ENCODE measurements around the gene TSPAN18.

GRCh38 chr11:44945666-44946065, 218.9 kb downstream of the TSPAN18 start:
- TF ChIP-seq, protein P1, sequence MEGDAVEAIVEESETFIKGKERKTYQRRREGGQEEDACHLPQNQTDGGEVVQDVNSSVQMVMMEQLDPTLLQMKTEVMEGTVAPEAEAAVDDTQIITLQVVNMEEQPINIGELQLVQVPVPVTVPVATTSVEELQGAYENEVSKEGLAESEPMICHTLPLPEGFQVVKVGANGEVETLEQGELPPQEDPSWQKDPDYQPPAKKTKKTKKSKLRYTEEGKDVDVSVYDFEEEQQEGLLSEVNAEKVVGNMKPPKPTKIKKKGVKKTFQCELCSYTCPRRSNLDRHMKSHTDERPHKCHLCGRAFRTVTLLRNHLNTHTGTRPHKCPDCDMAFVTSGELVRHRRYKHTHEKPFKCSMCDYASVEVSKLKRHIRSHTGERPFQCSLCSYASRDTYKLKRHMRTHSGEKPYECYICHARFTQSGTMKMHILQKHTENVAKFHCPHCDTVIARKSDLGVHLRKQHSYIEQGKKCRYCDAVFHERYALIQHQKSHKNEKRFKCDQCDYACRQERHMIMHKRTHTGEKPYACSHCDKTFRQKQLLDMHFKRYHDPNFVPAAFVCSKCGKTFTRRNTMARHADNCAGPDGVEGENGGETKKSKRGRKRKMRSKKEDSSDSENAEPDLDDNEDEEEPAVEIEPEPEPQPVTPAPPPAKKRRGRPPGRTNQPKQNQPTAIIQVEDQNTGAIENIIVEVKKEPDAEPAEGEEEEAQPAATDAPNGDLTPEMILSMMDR (IDR thresholded peaks at IDR 0.05; ENCODE audit: low read depth, low read length) = no peak
- no peak for TF ChIP-seq EZH2phosphoT487 (IDR thresholded peaks at IDR 0.05; ENCODE audit: low read depth)

Measured in OCI-LY3 (cell line).